ENCODE data around the gene KRTAP10-4.
"Not testable (repeated sequence)": the region's sequence is repeated elsewhere in the genome, so short reads cannot be mapped to it uniquely, and the experiment has no call there.

Gene KRTAP10-4

DNA sequence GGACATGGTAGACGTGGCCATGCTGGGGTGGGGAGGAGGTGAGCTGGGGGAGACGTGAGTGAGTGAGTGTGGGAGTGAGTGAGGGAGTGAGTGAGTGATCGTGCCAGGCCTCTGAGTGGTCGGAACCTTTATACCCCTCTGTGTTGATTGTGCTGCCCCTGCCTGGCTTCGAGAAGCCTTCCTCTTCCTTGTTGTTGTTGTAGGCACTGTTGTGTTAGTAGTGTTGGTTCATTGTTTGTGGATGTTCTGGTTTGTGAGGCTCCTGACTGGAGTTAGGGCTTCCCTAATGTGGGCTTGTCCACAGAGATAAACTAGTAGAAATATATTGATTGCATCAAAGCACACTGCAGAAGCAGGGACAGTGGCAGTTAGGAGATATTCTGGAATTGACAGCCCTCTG is 14.8 kb upstream of the KRTAP10-4 start, which contains the start of gene KRTAP10-3:
Gene KRTAP10-3 (minus strand): TSS at position 101 of the 400 bp plus-strand sequence. CDS start 80 bp downstream, at position 21.
- no peak for DNase-seq

DNA sequence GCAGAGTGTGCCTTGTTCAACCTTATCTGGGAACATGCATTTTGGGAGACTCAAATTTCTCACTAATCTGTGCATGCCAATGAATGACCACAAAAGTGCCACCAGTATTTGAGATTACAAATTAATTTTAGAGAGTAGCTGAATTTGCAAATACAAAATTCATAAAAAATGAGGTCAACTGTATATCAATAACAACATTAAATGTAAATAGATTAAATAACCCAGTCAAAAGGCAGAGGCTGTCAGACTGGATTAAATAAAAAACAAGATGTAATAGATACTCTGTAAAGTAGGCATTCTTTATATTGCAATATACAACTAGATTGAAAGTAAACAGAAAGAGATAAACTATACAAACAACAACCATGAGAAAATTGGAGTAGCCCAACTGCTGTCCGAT is 9.4 kb upstream of the KRTAP10-4 start:
- DNase-seq, result no peak

DNA sequence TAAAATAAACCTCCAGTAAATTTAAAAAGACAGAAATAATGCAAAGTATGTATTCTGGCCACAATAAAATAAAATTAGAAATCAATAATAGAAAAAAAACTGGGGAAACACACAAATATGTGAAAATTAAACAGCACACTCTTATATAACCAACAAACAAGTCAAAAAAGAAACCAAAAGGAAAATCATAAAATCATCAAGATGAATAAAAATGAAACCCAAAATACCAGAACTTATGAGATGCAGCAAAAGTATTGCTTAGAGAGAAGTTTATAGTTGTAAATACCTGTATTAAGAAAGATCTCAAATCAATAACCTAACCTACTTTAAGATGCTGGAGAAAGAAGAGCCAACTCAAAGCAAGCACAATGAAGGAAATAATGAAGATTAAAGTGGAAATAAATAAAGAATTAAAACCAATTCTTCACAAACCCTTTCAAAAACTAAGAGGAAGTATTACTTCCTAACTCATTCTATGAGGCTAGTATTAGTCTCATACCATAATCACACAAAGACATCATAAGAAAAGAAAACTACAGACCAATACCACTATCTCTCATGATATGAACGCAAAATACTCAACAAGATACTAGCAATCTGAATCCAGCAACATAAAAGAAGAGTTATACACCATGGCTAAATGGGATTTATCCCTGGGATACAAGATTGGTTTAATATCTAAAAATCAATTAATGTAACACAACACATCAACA is 8.5 kb upstream of the KRTAP10-4 start:
- DNase-seq, result no peak

DNA sequence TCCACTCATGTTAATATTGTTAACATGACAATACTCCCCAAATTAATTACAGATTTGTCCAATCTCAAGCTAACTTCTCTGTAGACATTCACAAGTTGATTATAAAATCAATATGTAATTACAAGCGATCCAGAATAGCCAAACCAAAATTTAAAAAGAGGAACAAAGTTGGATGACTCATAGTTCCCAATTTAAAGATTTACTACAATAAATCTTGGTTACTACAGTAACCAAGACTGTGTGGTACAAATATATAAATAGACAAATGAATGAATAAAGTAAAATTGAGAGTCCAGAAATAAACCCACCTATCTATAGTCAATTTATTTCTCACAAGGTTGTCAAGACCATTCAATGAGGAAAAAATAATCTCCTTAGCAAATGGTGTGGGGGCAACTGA is 7.1 kb upstream of the KRTAP10-4 start:
- DNase-seq, result no peak

GRCh38 chr21:44567481-44568171 is 5.9 kb upstream of the KRTAP10-4 start:
- no peak for DNase-seq

GRCh38 chr21:44568261-44568660 is 5.3 kb upstream of the KRTAP10-4 start:
- DNase-seq, result no peak

DNA sequence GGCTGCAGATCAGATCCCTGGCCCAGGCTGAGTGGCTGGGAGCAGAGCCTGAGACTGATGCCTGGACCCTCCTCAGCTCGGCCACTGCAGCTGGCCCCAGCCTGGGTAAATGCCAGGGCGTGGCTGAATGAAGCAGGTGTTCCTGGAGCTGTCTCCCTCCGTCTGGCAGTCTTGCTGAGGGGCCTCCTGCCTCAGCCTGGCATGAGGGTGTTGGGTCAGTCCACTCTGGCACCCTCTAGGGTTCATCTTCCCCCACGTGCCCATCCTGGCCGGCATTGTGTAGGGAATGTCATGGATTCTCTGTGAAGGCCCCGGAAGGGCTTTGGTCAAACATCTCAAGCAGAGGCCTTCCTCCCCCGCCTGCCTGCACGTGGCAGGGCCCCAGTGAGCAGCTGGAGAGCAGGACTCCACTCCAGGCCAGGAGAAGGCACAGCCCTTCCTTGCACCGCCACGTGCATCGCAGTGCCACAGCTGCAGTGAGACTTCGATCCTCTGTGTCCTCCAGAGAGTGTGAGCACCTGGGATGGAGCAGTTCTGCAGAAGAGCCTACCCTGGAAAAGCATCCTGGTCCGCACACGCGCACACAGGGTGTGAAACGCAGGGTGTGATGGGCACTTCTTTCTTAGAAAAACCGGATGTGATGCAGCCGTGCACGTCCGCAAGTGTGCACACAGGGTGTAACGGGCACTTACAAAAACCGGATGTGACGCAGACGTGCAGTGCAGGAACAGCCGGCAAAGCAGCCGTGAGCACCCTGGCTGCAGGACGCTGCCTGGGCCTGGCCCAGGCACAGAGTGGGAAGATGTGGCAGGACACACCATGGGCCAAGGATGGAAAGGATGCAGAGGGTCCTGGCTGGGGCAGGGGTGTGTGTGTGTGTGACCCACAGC is 4.6 kb upstream of the KRTAP10-4 start:
- no peak for DNase-seq

- DNase-seq, result no peak
Observed at GRCh38 chr21:44569861-44570517, 3.5 kb upstream of the KRTAP10-4 start.

DNA sequence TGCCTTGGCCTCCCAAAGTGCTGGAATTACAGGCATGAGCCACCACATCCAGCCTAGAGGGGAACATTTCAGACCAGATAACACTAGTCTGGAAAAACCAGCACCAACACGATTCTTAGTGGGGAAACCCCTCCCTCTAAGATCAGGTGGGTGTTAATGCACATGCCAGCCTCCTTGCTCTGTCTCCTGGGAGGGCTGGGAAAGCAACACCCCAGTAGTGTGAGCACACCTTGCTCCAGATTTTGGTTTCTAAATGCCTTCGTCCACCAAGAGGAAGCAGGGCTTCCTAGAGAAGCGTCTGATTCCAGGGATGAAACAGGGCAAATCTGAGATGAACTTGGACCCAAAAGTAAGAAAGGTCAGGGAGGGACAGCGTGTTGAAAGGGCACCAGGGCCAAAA is 2.2 kb upstream of the KRTAP10-4 start:
- no peak for DNase-seq

GRCh38 chr21:44571844-44572782 is 1.4 kb upstream of the KRTAP10-4 start:
- DNase-seq, result no peak

- no peak for DNase-seq
Observed at GRCh38 chr21:44572959-44573583, 458 bp upstream of the KRTAP10-4 start.

GRCh38 chr21:44574457-44575306 is 1.2 kb downstream of the KRTAP10-4 start:
- DNase-seq, result peak in 1 of 2 experiments; percentile 21

DNA sequence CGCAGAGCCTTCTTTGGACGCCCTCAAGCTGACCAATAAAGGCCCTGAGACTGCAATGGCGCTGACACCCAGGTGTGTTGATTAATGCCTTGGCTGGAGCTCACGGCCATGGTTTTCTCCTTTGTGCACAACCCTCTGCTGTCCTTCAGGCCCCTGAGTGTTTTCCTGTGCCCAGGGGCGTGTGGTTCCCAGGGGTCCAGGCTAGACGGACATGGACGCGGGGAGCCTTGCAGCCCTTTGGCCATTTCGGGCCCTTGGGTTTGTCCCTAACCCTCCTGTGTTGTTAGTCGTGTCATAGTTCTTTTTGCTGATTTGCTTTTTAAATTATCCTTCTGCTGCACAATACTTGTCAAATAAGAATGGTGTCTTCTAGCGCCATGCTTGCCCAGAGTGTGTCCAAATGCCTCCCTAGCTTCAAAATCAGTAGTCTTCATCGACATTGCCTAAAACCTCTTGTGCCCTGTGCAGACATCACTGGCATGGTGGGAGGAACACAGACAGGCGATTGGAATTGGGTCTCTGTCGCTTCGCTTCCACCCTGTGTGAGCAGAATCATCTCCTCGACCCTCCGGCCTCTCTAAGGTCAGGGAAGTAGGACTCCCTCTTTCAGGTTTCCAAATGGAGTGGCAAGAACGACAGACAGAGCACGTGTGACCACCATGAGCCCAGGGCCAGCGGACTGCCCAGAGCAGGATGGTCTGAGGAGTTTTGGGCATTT is 1.9 kb downstream of the KRTAP10-4 start:
- no peak for DNase-seq

GRCh38 chr21:44576025-44576420 is 2.5 kb downstream of the KRTAP10-4 start:
- no peak for DNase-seq

DNA sequence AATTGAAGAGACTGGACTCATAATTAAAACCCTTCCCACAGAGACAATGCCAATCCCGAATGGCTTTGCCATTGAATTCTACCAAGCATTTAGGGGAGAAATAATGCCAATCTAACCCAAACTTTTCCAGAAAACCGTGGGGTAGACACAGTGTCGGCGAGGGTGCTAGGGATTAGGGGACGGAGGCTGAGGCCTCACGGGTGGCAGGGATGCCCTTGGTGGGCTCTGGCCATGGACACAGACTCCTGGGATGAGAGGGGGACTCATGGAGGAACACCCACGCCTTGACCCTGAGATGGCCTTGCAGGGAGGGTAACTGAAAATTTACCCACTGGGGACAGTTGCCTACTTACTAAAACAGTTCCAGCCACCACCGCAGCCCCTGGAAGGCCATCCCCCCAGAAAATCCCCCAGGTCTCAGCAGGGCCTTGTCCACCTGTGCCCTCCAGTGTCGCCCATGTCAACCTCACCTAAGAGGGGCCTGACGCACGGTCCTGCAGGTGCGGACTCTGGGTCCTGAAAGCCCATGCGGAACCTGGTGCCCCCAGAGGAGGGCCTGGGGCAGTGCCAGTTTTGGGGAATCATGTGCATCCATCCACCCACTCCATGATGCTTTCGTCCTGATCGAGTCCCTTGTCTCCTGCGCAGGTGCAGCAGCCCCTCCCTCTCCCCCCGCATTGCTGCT is 5.0 kb downstream of the KRTAP10-4 start:
- no peak for DNase-seq

DNA sequence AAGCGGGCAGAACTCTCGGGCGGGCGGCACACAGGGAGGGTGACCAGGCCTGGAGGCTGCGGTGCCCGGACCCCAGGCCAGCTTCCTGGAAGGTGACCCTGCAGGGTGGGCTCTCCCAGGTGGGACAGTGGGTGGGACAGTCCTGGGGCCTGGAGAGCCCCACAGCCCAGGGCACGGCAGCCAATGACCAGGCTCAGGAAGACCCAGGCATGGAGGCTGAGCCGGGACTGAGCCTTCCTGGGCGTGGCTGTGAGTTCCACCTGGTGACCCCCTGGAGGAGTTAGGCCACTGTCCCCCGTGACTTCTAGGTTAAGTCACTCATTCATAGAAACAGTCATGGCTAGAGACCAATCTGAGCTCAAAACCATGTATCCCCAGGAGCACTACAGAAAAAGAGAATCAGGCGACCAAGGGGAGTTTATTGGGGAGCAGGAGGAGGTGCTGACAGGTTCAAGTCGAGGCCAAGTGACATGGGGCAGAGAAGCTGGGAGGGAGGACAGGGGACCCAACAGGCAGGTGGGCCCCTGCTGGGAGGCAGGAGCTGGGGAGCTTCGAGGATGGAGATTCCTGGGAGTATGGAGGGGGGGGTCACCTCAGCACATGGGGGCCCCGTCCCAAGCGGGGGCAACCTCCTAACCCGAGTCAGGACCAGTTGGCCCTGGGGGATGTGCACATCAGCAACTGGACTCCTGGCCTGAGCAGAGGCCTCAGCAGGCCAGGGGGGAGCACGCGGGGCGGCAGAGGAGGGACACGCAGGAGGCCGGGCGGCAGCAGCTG is 5.7 kb downstream of the KRTAP10-4 start:
- no peak for DNase-seq

GRCh38 chr21:44579833-44580144 is 6.3 kb downstream of the KRTAP10-4 start:
- DNase-seq, result no peak

DNA sequence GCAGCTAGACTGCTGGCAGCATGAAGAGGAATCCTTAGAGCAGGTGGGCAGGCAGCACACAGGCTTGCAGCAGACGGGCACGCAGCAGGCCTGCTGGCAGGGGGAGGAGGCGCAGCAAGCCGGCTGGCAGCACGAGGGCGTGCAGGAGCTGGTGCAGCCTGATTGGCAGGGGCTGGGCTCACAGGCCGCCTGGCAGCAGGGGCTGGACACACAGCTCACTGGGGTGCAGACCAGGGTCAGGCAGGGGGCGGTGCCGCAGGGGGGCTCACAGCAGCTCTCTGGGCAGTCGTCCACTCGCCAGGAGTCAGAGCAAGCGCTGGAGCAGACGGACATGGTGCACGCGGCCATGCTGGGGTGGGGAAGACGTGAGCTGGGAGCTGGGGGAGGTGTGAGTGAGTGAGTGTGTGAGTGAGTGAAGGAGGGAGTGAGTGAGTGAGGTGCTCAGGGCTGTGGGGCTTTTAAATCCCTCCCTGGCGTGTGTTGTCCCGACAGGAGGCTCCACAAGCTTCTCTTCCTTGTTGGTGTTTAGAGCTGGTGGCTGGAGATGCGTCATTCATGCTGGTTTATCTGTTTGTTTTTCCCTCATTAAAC is 6.8 kb downstream of the KRTAP10-4 start, which contains the start of gene KRTAP10-5:
Gene KRTAP10-5 (minus strand): TSS at position 374 of the 591 bp plus-strand sequence. CDS start 26 bp downstream, at position 348.
- DNase-seq, result not testable (repeated sequence)
